Right atrium auricular region (tissue), 2 donors: ENCODE results near the gene TRMT1L. TPM values are rescaled to one million over a fixed set of nuclear protein-coding genes. Genes with fewer than 3 reads are reported as not detected.

ENCODE experiments used
- DNase-seq: peaks from one replicate; pipeline ENCODE4 v3.0.0-alpha.2; 2019; ENCODE audit warnings: low spot score
- H3K27ac ChIP-seq, 2 donors: fragments of 200-600 bp; sonication (generic); 1 replicate in 1 of 2; 2 replicates in 1 of 2; pipeline ENCODE4 v1.5.1; 2016 to 2019
- H3K27me3 ChIP-seq, 2 donors: fragments of 200-600 bp; sonication (generic); one replicate each; pipeline versions ENCODE4 v1.5.1 to v1.6.0; 2017 to 2019
- H3K36me3 ChIP-seq: fragments of 200-600 bp; sonication (generic); one replicate; pipeline ENCODE4 v1.5.1; 2016
- H3K4me1 ChIP-seq, 2 donors: fragments of 200-600 bp; sonication (generic); one replicate each; pipeline versions ENCODE4 v1.5.1 to v1.6.0; 2017 to 2019
- H3K4me3 ChIP-seq, 2 donors: fragments of 200-600 bp; sonication (generic); 1 replicate in 1 of 2; 2 replicates in 1 of 2; pipeline ENCODE4 v1.5.1; 2017 to 2019; ENCODE audit warnings: mild to moderate bottlenecking in 1 of 2, moderate library complexity in 1 of 2
- H3K9me3 ChIP-seq, 2 donors: fragments of 200-600 bp; sonication (generic); one replicate each; pipeline ENCODE4 v1.5.1; 2019
- total RNA-seq, 2 donors: library from RNA; depleted of rRNA; stranded (reverse); fragments of >200 nt; gene quantifications; one replicate each; pipeline ENCODE4 v1.1.0, GENCODE V29; 2016
- TF ChIP-seq, protein P1 (sequence below), 2 donors: fragments of 200-600 bp; sonication (generic); IDR thresholded peaks; one replicate each; pipeline ENCODE4 v1.5.1; 2019; ENCODE audit warnings: antibody characterized with exemption in 2 of 2

The TRMT1L gene
- total RNA-seq, 2 donors from 2014 or later, result 15.5 to 24.0 TPM

DNA sequence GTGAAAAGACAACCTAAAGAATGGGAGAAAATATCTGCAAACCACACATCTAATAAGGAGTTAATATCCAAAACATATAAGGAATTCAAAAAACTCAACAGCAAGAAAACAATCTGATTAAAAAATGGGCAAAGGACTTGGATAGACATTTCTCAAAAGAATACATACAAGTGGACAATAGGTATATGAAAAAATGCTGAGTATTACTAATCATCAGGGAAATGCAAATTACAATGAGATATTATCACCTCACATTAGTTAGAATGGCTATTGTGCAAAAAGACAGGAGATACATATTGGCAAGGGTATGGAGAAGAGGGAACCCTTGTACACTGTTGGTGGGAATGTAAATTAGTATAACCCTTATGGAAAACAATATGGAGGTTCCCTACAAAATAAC is 44.9 kb downstream of the TRMT1L start:
- no peaks in the 10 kb centered on the region for H3K4me1 ChIP-seq
- H3K4me3 ChIP-seq, result no peak overlapping the region
- H3K27ac ChIP-seq, result no peak overlapping the region
- H3K9me3 ChIP-seq, result peaks cover 10 to 33% of the 10 kb centered on the region in 2 donors
- H3K27me3 ChIP-seq, result no peaks in the 10 kb centered on the region
- no peaks in the 10 kb centered on the region for H3K36me3 ChIP-seq
- TF ChIP-seq, protein P1, sequence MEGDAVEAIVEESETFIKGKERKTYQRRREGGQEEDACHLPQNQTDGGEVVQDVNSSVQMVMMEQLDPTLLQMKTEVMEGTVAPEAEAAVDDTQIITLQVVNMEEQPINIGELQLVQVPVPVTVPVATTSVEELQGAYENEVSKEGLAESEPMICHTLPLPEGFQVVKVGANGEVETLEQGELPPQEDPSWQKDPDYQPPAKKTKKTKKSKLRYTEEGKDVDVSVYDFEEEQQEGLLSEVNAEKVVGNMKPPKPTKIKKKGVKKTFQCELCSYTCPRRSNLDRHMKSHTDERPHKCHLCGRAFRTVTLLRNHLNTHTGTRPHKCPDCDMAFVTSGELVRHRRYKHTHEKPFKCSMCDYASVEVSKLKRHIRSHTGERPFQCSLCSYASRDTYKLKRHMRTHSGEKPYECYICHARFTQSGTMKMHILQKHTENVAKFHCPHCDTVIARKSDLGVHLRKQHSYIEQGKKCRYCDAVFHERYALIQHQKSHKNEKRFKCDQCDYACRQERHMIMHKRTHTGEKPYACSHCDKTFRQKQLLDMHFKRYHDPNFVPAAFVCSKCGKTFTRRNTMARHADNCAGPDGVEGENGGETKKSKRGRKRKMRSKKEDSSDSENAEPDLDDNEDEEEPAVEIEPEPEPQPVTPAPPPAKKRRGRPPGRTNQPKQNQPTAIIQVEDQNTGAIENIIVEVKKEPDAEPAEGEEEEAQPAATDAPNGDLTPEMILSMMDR (IDR thresholded peaks at IDR 0.05), result no peak
- no peak for DNase-seq

DNA sequence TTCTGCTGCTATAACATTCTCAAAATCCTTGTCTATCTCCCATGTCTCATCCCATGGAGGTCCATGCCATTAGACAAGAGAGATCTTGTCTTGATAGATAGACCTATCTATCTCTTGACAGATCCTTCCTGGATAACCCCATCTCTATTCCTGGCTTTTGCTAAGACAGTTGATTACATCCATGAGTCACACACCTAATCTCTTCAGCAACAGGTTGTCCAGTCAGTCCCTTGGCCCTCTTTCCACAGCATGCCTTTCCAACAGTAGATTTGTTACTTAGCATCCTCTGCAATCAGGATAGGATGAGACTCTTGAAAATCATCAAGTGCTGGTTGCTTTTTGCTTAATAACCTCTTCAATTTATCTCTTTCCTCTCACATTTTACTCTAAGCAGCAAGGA is 46.6 kb downstream of the TRMT1L start:
- Histone ChIP-seq H3K4me1 (no peaks in the 10 kb centered on the region), H3K4me3 (no peak overlapping the region), H3K9me3 (peaks cover 10 to 33% of the 10 kb centered on the region in 2 donors), H3K27ac (no peak overlapping the region), H3K27me3 (no peaks in the 10 kb centered on the region), H3K36me3 (no peaks in the 10 kb centered on the region)
- DNase-seq, result no peak
- TF ChIP-seq, protein P1 (IDR thresholded peaks at IDR 0.05), result no peak

DNA sequence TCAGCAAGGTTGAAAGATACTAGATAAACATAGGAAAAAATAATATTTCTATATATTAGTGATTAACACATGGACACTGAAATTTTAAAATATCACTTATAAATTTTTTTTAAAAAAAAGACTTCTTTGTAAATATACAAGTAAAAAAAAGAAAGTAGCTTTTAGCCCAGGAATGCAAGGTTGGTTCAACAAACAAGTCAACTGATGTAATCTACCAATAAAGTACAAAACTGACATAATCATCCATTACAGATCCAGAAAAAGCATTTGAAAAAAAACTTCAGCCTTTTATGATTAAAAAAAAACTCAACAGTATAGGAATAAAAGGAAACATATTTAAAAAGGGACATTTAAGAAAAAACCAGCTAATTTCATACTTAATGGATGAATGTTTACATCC is 48.4 kb downstream of the TRMT1L start:
- Histone ChIP-seq H3K36me3 (no peaks in the 10 kb centered on the region), H3K27ac (no peak overlapping the region), H3K4me1 (no peaks in the 10 kb centered on the region), H3K27me3 (no peaks in the 10 kb centered on the region), H3K4me3 (no peak overlapping the region), H3K9me3 (peaks cover 10 to 33% of the 10 kb centered on the region in 2 donors)
- DNase-seq, result no peak
- TF ChIP-seq, protein P1 (IDR thresholded peaks at IDR 0.05), result no peak

DNA sequence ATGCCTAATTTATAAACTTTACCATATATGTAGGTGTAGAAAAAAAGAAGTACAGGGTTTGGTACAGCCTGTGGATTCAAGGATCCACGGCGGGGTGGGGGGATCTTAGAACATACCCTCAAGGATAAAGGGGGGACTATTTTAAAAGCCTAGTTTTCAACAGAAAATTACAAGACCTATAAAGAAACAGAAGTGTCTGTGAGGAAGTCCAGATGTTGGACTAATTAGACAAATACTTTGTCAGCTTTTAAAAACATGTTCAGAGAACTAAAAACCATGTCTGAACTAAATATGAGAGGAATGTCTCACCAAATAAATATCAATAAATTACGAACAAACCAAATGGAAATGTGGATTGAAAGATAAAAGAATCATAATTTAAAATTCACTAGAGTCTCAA is 51.6 kb downstream of the TRMT1L start:
- Histone ChIP-seq H3K27ac (no peak overlapping the region), H3K27me3 (no peaks in the 10 kb centered on the region), H3K9me3 (peaks cover 10 to 32% of the 10 kb centered on the region in 2 donors), H3K4me1 (no peaks in the 10 kb centered on the region), H3K36me3 (no peaks in the 10 kb centered on the region), H3K4me3 (no peak overlapping the region)
- no peak for DNase-seq
- TF ChIP-seq, protein P1 (IDR thresholded peaks at IDR 0.05), result no peak

DNA sequence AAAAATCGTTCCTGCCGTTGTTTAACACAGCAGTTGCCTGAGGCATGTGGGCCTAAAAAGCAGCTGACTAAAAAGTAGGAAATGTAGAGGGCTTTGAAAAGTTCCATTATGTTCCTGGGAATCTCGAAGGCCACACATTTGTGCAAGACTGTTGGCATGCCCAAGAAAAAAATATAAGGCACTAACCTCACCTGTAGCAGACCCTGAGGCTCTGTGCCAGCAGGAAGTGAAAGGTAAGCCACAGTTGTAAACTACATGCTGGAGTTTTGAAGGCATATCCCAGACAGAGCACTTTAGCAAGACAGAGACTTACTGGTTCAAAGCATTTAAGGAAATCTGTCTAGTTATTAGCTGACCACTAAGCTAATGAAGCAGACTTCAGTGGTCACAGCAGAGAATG is 52.7 kb downstream of the TRMT1L start:
- no peaks in the 10 kb centered on the region for H3K4me1 ChIP-seq
- peaks cover 7% of the 10 kb centered on the region for H3K36me3 ChIP-seq
- no peak overlapping the region for H3K27ac ChIP-seq
- H3K9me3 ChIP-seq, result peaks cover 10 to 22% of the 10 kb centered on the region in 2 donors
- no peak for DNase-seq
- TF ChIP-seq, protein P1 (IDR thresholded peaks at IDR 0.05), result no peak
- H3K4me3 ChIP-seq, result no peak overlapping the region
- no peaks in the 10 kb centered on the region for H3K27me3 ChIP-seq

DNA sequence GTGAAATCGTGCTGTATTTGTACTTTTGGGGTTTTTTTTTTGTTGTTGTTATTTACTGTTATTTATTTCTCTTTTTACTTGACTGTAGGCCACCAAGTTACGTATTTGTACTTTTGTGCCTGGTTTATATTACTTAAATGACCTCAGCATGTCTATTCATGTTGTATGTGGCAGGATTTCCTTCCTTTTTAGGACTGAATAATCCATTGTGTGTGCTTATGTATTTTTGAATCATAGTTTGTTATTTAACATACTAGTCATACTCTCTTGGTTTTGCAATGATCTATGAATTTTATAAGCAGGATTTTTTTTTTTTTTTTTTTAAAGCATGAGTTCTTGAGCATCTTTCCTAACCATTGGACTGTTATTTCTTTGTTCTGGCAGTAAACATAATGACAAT is 60.2 kb downstream of the TRMT1L start:
- TF ChIP-seq, protein P1 (IDR thresholded peaks at IDR 0.05), result no peak
- Histone ChIP-seq H3K4me3 (no peak overlapping the region), H3K27me3 (no peaks in the 10 kb centered on the region), H3K9me3 (no peaks in the 10 kb centered on the region), H3K4me1 (no peaks in the 10 kb centered on the region), H3K36me3 (peaks cover 29% of the 10 kb centered on the region), H3K27ac (no peak overlapping the region)
- no peak for DNase-seq
